ENCODE data around the gene CERKL.

The CERKL gene

DNA sequence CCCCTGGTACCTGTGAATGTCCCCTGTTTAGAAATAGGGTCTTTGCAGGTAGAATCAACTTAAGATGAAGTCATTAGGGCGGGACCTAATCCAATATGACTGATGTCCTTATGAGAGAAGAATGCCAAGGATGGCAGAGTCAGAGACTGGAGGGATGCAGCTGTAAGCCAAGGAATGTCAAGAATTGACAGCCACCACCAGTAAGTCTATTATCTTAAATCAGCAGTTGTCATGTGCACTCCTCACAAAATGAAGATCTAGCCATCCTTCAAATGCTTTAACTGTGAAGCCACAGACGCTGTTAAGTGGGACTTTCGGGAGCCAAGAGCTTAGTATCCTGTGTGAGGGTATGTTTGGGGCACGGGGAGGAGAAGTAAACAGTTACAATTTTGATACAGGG is 116.5 kb downstream of the CERKL start:
- H3K9me2 ChIP-seq (replicated peaks; ENCODE audit: control insufficient read depth, low read length): no peaks in the 10 kb centered on the region
- peaks cover 19% of the 10 kb centered on the region for H3K36me3 ChIP-seq (ENCODE audit: control insufficient read depth, low read length)
- no peak overlapping the region for H3K4me2 ChIP-seq (ENCODE audit: low read length)
- TF ChIP-seq, protein P1, sequence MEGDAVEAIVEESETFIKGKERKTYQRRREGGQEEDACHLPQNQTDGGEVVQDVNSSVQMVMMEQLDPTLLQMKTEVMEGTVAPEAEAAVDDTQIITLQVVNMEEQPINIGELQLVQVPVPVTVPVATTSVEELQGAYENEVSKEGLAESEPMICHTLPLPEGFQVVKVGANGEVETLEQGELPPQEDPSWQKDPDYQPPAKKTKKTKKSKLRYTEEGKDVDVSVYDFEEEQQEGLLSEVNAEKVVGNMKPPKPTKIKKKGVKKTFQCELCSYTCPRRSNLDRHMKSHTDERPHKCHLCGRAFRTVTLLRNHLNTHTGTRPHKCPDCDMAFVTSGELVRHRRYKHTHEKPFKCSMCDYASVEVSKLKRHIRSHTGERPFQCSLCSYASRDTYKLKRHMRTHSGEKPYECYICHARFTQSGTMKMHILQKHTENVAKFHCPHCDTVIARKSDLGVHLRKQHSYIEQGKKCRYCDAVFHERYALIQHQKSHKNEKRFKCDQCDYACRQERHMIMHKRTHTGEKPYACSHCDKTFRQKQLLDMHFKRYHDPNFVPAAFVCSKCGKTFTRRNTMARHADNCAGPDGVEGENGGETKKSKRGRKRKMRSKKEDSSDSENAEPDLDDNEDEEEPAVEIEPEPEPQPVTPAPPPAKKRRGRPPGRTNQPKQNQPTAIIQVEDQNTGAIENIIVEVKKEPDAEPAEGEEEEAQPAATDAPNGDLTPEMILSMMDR (IDR thresholded peaks at IDR 0.05; ENCODE audit: low read depth, low read length, poor library complexity, severe bottlenecking): no peak
- TF ChIP-seq EZH2phosphoT487 (IDR thresholded peaks at IDR 0.05; ENCODE audit: borderline replicate concordance, low read length): no peak
- H3F3A ChIP-seq (ENCODE audit: control insufficient read depth, insufficient read depth): 0 out of 2 replicates have a peak, but pooled peaks cover 2% of the 10 kb centered on the region
- H3K27ac ChIP-seq (ENCODE audit: low read depth, low read length): no peak overlapping the region
- no peaks in the 10 kb centered on the region for H3K4me1 ChIP-seq (ENCODE audit: control insufficient read depth, low read length)
- no peaks in the 10 kb centered on the region for H3K27me3 ChIP-seq (ENCODE audit: control insufficient read depth, low read length)
- H3K9me3 ChIP-seq (ENCODE audit: control insufficient read depth, insufficient read depth, low read length): no peaks in the 10 kb centered on the region
- no peaks in the 10 kb centered on the region for H3K79me2 ChIP-seq (ENCODE audit: control insufficient read depth, low read length)
- no peaks in the 10 kb centered on the region for H4K20me1 ChIP-seq (ENCODE audit: control insufficient read depth, insufficient read depth, low read depth, low read length)
- no peak overlapping the region for H3K4me3 ChIP-seq (ENCODE audit: low read length)

DNA sequence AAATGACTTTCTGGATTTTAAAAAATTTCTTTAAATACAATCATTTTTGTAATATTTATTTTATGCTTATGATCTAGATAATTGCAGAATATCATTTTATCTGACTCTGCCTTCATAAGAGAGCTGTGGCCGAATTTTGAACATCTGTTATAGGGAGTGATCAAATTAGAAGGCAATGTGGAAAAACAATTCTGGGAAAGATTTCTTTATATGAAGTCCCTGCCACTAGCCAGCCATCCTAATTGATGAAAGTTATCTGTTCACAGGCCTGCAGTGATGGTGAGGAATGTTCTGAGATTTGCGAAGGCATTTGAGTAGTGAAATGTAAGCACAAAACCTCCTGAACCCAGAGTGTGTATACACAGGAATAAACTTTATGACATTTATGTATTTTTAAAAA is 120.2 kb downstream of the CERKL start:
- Histone ChIP-seq H3K27ac (ENCODE audit: low read depth, low read length) (no peak overlapping the region), H3F3A (ENCODE audit: control insufficient read depth, insufficient read depth) (no peaks in the 10 kb centered on the region), H3K79me2 (ENCODE audit: control insufficient read depth, low read length) (no peaks in the 10 kb centered on the region), H3K27me3 (ENCODE audit: control insufficient read depth, low read length) (no peaks in the 10 kb centered on the region), H3K9me3 (ENCODE audit: control insufficient read depth, insufficient read depth, low read length) (no peaks in the 10 kb centered on the region), H3K4me2 (ENCODE audit: low read length) (no peak overlapping the region), H4K20me1 (ENCODE audit: control insufficient read depth, insufficient read depth, low read depth, low read length) (no peaks in the 10 kb centered on the region), H3K9me2 (replicated peaks; ENCODE audit: control insufficient read depth, low read length) (no peaks in the 10 kb centered on the region), H3K4me1 (ENCODE audit: control insufficient read depth, low read length) (no peaks in the 10 kb centered on the region), H3K36me3 (ENCODE audit: control insufficient read depth, low read length) (peaks cover 44% of the 10 kb centered on the region), H3K4me3 (ENCODE audit: low read length) (no peak overlapping the region)
- TF ChIP-seq, protein P1 (IDR thresholded peaks at IDR 0.05; ENCODE audit: low read depth, low read length, poor library complexity, severe bottlenecking): no peak
- no peak for TF ChIP-seq EZH2phosphoT487 (IDR thresholded peaks at IDR 0.05; ENCODE audit: borderline replicate concordance, low read length)

DNA sequence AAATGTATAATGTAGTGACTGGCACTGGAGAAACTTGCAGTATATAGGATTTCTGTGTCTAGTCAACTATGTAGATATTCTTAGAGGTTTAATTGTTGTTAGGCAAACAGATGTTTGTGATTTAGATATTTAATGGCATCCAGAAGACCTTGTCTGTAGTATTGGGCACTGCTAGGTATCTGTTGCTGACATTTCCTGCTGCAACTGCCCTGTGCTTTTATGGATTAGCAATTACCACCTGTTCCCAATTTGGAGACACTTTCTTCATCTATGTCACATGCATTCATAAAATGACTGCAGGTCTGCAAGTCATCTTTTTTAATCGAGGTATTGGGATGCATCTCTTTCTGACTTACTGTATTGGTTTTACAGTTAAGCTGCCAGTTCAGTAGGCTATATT is 128.5 kb downstream of the CERKL start:
- H3K36me3 ChIP-seq (ENCODE audit: control insufficient read depth, low read length): peaks cover 63% of the 10 kb centered on the region
- H3K79me2 ChIP-seq (ENCODE audit: control insufficient read depth, low read length): no peaks in the 10 kb centered on the region
- no peaks in the 10 kb centered on the region for H3F3A ChIP-seq (ENCODE audit: control insufficient read depth, insufficient read depth)
- H3K9me2 ChIP-seq (replicated peaks; ENCODE audit: control insufficient read depth, low read length): no peaks in the 10 kb centered on the region
- no peak for TF ChIP-seq EZH2phosphoT487 (IDR thresholded peaks at IDR 0.05; ENCODE audit: borderline replicate concordance, low read length)
- TF ChIP-seq, protein P1 (IDR thresholded peaks at IDR 0.05; ENCODE audit: low read depth, low read length, poor library complexity, severe bottlenecking): no peak
- H3K27me3 ChIP-seq (ENCODE audit: control insufficient read depth, low read length): no peaks in the 10 kb centered on the region
- H3K4me3 ChIP-seq (ENCODE audit: low read length): no peak overlapping the region
- no peak overlapping the region for H3K27ac ChIP-seq (ENCODE audit: low read depth, low read length)
- H3K4me2 ChIP-seq (ENCODE audit: low read length): no peak overlapping the region
- no peaks in the 10 kb centered on the region for H3K9me3 ChIP-seq (ENCODE audit: control insufficient read depth, insufficient read depth, low read length)
- H3K4me1 ChIP-seq (ENCODE audit: control insufficient read depth, low read length): no peaks in the 10 kb centered on the region
- no peaks in the 10 kb centered on the region for H4K20me1 ChIP-seq (ENCODE audit: control insufficient read depth, insufficient read depth, low read depth, low read length)

DNA sequence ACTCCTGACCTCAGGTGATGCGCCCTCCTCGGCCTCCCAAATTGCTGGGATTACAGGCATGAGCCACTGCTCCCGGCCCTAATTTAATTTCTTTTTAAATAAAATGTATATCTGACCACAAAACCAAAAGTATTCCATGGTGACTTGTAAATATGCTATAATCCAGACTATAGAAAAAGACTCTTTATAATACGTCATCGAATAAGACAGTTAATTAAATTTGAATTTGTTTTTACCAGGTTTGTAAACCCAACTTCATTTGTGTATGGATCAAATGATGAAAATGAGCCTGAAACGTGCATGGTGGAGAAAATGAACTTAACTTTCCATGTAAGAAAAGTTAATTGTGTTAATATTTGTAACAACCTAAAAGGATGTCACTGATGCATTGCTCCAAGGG is 129.8 kb downstream of the CERKL start:
- Histone ChIP-seq H3K9me3 (ENCODE audit: control insufficient read depth, insufficient read depth, low read length) (no peaks in the 10 kb centered on the region), H3K27me3 (ENCODE audit: control insufficient read depth, low read length) (no peaks in the 10 kb centered on the region), H3K79me2 (ENCODE audit: control insufficient read depth, low read length) (no peaks in the 10 kb centered on the region), H3K36me3 (ENCODE audit: control insufficient read depth, low read length) (peaks cover 63% of the 10 kb centered on the region), H3K4me1 (ENCODE audit: control insufficient read depth, low read length) (no peaks in the 10 kb centered on the region), H3F3A (ENCODE audit: control insufficient read depth, insufficient read depth) (no peaks in the 10 kb centered on the region), H4K20me1 (ENCODE audit: control insufficient read depth, insufficient read depth, low read depth, low read length) (no peaks in the 10 kb centered on the region), H3K9me2 (replicated peaks; ENCODE audit: control insufficient read depth, low read length) (no peaks in the 10 kb centered on the region), H3K27ac (ENCODE audit: low read depth, low read length) (no peak overlapping the region), H3K4me2 (ENCODE audit: low read length) (no peak overlapping the region), H3K4me3 (ENCODE audit: low read length) (no peak overlapping the region)
- no peak for TF ChIP-seq EZH2phosphoT487 (IDR thresholded peaks at IDR 0.05; ENCODE audit: borderline replicate concordance, low read length)
- TF ChIP-seq, protein P1 (IDR thresholded peaks at IDR 0.05; ENCODE audit: low read depth, low read length, poor library complexity, severe bottlenecking): no peak
